ENCODE data around the gene GAA. TPM values are rescaled to one million over a fixed set of nuclear protein-coding genes. Genes with fewer than 3 reads are reported as not detected.

The GAA gene
- total RNA-seq (39.4 and 40.0 TPM in 2 replicates), polyA plus RNA-seq (32.3 and 33.4 TPM in 2 replicates), polyA minus RNA-seq (21.9 and 29.0 TPM in 2 replicates)
- total RNA-seq (2013) = 21.7 TPM

DNA sequence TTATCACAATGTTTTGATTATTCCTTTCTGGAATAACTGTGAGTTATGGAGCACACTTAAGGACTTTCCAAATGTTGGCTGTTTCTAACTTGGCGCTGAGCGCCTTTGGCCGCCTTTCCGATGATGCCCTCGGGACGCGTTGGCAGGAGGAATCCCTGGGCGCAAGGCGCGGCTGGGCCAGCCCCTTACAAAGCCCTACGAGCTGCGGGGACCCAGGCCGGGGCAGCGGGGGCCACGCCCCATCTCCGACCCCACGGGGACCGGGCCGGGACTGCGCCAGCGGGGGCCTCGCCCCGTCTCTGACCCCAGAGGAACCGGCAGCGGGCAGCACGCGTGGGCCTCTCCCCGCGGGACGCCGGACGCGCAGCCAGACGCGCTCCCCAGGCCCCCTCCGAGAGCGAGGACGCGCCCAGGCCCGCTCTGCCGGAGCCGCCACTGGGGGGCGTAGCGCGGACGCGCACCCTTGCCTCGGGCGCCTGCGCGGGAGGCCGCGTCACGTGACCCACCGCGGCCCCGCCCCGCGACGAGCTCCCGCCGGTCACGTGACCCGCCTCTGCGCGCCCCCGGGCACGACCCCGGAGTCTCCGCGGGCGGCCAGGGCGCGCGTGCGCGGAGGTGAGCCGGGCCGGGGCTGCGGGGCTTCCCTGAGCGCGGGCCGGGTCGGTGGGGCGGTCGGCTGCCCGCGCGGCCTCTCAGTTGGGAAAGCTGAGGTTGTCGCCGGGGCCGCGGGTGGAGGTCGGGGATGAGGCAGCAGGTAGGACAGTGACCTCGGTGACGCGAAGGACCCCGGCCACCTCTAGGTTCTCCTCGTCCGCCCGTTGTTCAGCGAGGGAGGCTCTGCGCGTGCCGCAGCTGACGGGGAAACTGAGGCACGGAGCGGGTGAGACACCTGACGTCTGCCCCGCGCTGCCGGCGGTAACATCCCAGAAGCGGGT, at the start of gene GAA:
TSS of gene GAA (plus strand) at position 571 of the 935 bp plus-strand sequence. CDS start 3,006 bp downstream, outside the sequence.
- Mint-ChIP-seq H3K4me1 (peaks cover 24% of the 10 kb centered on the region), H3K4me3 (peak within 1 kb of the TSS; percentile 90), H3K27me3 (no peaks in the 10 kb centered on the region), H3K9me3 (ENCODE audit: insufficient read depth) (no peaks in the 10 kb centered on the region), H3K27ac (peak within 1 kb of the TSS; percentile 91)
- TF ChIP-seq, protein P1, sequence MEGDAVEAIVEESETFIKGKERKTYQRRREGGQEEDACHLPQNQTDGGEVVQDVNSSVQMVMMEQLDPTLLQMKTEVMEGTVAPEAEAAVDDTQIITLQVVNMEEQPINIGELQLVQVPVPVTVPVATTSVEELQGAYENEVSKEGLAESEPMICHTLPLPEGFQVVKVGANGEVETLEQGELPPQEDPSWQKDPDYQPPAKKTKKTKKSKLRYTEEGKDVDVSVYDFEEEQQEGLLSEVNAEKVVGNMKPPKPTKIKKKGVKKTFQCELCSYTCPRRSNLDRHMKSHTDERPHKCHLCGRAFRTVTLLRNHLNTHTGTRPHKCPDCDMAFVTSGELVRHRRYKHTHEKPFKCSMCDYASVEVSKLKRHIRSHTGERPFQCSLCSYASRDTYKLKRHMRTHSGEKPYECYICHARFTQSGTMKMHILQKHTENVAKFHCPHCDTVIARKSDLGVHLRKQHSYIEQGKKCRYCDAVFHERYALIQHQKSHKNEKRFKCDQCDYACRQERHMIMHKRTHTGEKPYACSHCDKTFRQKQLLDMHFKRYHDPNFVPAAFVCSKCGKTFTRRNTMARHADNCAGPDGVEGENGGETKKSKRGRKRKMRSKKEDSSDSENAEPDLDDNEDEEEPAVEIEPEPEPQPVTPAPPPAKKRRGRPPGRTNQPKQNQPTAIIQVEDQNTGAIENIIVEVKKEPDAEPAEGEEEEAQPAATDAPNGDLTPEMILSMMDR (IDR thresholded peaks at IDR 0.05) = peak; percentile 86
- no peak for TF ChIP-seq EZH2 (IDR thresholded peaks at IDR 0.05; ENCODE audit: borderline replicate concordance, insufficient read depth, low read depth, low read length, poor library complexity, severe bottlenecking)
- Histone ChIP-seq H3K4me2 (replicated peaks; ENCODE audit: low read depth, low read length, poor library complexity, severe bottlenecking) (peak within 1 kb of the TSS; percentile 95), H3K4me1 (ENCODE audit: control insufficient read depth in 2 of 2, insufficient read depth in 2 of 2, low read length in 2 of 2) (peaks cover 14 to 22% of the 10 kb centered on the region in 2 donors), H3K79me2 (ENCODE audit: control insufficient read depth, insufficient read depth, low read length) (no peaks in the 10 kb centered on the region), H3K27ac (ENCODE audit: low read length in 2 of 2) (peak within 1 kb of the TSS; percentile 65 to 81), H3K27me3 (replicated peaks in 1 of 4; ENCODE audit: control extremely low read depth in 1 of 4, control insufficient read depth in 3 of 4, insufficient read depth in 4 of 4, low read length in 3 of 4) (peaks cover 0 to 3% (median 0%) of the 10 kb centered on the region in 4 experiments), H3K9me3 (ENCODE audit: control extremely low read depth in 1 of 3, control insufficient read depth in 2 of 3, insufficient read depth in 1 of 3, low read length in 2 of 3) (no peaks in the 10 kb centered on the region), H3K9ac (ENCODE audit: low read length) (peak within 1 kb of the TSS; percentile 88), H2AFZ (ENCODE audit: insufficient read depth, low read depth, low read length, poor library complexity, severe bottlenecking) (peak within 1 kb of the TSS; percentile 94), H3K4me3 (ENCODE audit: control extremely low read depth in 1 of 5, extremely low read depth in 1 of 5, insufficient read depth in 1 of 5, low read depth in 2 of 5, low read length in 4 of 5) (peak within 1 kb of the TSS; percentile 64 to 88 (median 84)), H3K36me3 (replicated peaks in 1 of 2; ENCODE audit: control extremely low read depth in 1 of 2, control insufficient read depth in 1 of 2, extremely low read depth in 1 of 2, insufficient read depth in 2 of 2, low read length in 1 of 2) (no peaks in the 10 kb centered on the region), H4K20me1 (ENCODE audit: control insufficient read depth, insufficient read depth, low read length, poor library complexity, severe bottlenecking) (no peaks in the 10 kb centered on the region)
- POLR2A ChIA-PET = interaction anchor here (0.5 to 1.5 kb wide), 7 partner anchors 15 to 1914 kb away, joined by 3 to 6 read pairs (median 3); no protein-coding TSS in a partner anchor
- whole genome bisulfite sequencing (ENCODE audit: insufficient coverage) = under 1% methylated on average over 114 of the region's 114 CpGs
- ATAC-seq (ENCODE audit: low read depth) (peak; percentile 89), DNase-seq (peak; percentile 93)
- intact Hi-C loops (cut with micrococcal nuclease) = loop anchor here (1.0 to 5.0 kb wide), 3 partner anchors 46 to 162 kb away; partner anchors contain the start of gene EIF4A3
- CTCF ChIA-PET = interaction anchor here (0.6 to 1.5 kb wide), 17 partner anchors 8 to 170 kb away, joined by 3 to 13 read pairs (median 5); no protein-coding TSS in a partner anchor

Measured in B cell (primary cell).